ENCODE results near the gene KRTAP5-11.
"Not testable (repeated sequence)": the region's sequence is repeated elsewhere in the genome, so short reads cannot be mapped to it uniquely, and the experiment has no call there.

Gene KRTAP5-11

DNA sequence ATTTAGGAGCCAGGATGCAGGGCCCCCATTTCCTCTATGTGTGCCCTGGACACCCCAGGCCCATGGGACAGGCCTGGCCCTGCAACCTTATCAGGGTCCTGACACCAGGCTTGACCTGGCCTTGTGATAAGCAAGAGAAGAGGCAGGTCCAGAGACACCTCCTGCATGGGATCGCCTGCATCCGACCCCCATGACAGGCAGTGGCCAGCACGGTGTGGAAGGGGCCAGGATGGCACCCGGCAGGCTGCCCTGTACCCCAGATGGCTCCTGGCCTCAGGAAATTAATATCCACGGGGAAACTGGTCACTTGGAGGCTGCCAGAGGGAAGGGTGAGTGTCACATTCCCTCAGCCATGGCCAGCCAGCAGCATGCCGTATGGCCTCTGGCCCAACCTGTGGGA is 27.7 kb downstream of the KRTAP5-11 start:
- no peak for DNase-seq

DNA sequence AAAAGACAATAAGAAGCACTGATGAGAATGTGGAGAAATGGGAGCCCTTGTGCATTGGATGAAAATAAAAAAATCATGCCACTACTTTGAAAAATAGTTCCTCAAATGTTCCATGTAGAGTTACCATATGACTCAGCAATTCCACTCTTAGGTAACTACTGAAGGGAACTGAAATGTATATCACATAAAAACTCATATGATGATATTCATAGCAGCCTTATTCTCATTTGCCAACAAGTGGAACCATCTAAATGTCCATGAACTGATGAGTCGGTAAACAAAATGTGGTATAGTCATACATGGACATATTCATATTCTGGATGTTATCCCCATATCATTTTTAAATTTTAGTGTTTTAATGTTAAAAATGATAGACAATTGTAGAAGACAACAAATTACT is 31.0 kb downstream of the KRTAP5-11 start:
- no peak for DNase-seq

DNA sequence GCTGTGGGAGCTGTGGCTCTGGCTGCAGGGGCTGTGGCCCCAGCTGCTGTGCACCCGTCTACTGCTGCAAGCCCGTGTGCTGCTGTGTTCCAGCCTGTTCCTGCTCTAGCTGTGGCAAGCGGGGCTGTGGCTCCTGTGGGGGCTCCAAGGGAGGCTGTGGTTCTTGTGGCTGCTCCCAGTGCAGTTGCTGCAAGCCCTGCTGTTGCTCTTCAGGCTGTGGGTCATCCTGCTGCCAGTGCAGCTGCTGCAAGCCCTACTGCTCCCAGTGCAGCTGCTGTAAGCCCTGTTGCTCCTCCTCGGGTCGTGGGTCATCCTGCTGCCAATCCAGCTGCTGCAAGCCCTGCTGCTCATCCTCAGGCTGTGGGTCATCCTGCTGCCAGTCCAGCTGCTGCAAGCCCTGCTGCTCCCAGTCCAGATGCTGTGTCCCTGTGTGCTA is 33.9 kb downstream of the KRTAP5-11 start:
- no peak for DNase-seq

DNA sequence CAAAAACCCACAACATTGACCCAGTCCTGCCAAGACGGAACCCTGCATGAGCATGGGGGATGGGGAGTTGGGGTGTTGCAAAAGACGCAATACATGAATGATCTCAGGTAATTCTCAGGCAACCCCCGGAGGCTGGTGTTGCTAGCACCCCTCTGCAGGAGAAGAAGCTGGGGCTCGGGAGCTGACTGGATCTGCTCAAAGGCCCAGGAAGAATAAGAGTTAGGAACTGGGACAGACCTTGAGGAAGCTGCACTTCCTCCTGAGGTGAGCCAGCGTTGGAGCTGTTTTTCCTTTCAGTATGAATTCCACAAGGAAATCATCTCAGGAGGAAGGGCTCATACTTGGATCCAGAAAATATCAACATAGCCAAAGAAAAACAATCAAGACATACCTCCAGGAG is 34.6 kb downstream of the KRTAP5-11 start, which contains the start of gene KRTAP5-9:
KRTAP5-9 (plus strand) TSS at position 301 of the 400 bp plus-strand sequence. CDS start 238 bp downstream, outside the sequence.
- no peak for DNase-seq

DNA sequence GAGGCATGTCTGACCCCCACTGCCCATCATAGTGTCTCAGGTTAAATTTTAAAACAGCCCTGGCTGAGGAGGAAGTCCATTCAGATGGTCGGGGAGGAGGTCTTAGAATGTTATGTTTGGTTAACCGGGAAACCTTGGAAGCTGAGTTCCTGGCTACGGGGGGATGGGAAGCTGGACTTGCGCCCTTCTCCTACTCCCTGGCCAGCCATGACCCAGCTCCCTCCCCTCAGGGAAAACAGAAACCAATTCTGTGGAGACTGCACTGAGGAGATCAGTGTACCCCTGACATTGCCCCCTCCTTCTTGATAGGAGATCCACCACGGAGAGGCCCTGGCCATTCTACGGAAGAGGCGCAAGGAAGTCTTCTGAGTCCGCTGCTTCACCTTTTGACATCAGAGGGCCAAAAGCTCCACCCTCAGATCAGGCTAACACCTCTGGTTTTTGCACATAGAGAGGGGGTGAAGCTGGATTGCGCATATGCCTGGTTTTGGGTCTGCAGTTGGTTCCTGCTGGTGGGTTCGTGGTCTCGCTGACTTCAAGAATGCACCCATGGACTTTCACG is 37.2 kb downstream of the KRTAP5-11 start:
- no peak for DNase-seq

DNA sequence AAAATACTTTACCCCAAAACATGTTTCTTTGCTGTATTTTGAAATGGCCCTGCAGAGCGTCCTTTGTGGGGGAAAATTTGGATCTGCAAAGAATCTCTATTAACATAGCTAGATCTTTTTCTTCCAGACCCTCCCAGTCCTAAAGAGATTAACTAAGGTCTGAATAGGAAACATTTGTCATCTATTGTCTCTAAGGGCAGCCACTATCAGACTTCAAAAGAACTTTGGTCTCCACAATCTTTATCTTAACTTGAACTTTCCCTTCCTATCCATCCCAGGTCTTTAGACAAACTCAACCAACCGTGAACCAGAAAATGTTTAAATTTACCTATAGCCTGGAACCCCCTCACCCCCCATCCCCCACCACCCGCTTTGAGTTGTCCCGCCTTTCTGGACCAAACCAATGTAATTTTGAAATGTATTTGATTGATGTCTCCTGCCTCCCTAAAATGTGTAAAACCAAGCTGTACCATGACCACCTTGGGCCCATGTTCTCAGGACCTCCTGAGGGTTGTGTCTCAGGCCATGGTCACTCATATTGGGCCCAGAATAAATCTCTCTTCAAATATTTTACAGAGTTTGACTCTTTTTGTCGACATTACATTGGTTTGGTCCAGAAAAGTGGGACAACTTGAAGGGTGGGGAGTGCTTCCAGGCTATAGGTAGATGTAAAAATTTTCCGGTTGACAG is 38.0 kb downstream of the KRTAP5-11 start:
- DNase-seq, result no peak

DNA sequence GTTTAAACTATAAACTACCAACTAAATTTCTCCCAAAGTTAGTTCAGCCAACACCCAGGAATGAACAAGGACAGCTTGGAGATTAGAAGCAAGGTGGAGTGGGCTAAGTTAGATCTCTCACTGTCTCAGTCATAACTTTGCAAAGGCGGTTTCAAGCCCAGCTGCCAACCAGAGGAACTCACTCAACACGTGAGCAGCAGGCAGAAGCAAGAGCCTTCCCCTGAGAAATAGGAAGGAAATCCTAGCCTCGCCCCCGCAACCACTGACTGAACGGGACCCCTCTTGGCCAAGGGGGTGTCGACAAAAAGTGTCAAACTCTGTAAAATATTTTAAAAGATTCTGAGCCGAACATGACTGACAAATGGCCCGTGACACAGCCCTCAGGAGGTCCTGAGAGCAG is 38.8 kb downstream of the KRTAP5-11 start:
- DNase-seq, result no peak

DNA sequence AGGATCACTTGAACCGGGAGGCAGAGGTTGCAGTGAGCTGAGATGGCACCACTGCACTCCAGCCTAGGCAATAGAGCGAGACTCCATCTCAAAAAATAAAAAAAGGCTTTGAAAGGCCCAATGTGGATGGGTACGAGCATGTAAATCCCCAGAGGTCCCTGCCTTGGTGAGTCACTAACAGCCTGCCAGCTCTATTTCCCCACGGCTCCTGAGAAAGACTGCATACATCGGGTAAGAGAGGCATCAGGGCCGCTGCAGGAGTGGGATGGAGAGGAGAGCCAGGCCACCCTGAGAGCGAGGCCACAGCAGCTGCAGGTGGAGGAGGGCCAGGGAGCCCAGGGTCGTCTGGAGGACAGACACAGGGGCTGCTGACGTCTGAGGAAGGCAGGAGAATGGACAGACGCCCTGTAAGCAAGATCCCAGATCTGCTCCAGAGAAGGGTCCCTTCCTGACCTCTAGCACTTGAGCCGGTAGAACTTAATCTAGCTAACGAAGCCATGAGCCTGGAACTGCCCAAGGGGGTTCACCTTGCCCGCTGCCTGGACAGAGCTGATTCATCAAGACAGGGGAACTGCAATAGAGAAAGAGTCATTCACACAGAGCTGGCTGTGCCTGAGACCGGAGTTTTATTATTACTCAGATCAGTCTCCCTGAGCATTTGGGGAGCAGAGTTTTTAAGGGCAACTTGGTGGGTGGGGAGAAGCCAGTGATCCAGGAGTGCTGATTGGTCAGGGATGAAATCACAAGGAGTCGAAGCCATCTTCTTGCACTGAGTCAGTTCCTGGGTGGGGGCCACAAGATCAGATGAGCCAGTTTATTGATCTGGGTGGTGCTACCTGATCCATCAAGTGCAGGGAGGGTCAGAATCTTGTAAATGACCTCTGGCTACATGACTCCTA is 39.5 kb downstream of the KRTAP5-11 start:
- peak; percentile 41 for DNase-seq

DNA sequence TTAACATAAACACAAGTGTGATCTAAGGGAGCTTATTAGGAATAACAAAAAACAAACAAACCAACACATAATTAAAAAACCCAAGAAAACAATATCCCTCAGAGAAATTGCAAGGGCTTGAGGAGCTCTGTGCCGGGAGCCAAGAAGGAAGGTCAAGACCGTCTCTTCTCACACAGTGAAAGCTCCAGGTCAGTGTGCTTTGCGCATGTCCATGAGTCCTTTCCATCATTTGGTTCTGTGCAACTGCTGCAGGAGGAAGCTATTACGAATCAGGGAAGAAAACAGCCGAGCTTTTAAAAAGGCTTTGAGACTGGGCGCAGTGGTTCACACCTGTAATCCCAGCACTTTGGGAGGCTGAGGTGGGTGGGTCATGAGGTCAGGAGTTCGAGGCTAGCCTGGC is 40.3 kb downstream of the KRTAP5-11 start:
- no peak for DNase-seq

DNA sequence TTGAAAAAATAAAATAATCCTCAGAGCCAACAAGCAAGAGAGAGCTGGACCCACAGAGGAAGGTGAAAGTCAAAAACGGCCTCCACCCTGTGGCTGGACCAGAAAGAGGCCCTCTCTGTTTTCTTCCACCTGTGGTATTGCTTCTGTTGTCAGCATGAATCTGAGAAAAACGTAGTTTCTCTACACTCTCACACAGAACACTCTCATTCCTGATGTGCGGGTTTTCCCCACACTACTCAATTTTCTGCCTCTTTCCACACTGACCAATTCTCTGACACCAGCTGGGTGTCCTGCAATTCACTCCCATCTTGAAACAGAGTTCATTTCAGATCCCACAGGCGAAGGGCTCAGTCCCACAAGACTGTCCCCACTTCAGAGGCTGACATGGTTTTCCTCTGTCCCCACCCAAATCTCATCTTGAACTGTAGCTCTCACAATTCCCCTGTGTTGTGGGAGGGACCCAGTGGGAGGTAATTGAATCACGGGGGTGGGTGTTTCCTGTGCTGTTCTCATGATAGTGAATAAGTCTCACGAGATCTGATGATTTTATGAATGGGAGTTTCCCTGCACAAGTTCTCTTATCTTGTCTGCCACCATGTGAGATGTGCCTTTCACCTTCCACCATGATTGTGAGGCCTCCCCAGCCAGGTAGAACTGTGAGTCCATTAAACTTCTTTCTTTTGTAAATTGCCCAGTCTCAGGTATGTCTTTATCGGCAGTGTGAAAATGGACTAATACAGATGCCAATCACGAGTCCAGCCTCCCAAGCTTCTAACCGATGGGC is 42.0 kb downstream of the KRTAP5-11 start:
- not testable (repeated sequence) for DNase-seq

DNA sequence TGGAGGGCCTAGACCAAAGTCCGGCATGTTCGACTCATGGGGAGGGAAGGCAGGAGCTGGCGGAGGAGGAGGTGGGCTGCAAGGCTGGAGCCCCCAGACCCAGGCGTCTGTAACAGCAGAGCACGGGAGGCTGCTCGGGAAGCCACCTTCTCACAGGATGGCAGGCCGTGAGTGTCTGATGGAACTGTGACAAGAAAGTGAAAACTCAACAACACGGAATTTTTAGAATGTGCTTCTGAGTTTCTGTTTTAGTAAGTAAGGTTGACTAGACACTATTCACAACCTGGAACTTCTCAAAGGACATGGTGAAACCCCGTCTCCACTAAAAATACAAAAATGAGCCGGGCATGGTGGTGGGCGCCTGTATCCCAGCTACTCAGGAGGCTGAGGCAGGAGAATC is 42.7 kb downstream of the KRTAP5-11 start:
- not testable (repeated sequence) for DNase-seq

DNA sequence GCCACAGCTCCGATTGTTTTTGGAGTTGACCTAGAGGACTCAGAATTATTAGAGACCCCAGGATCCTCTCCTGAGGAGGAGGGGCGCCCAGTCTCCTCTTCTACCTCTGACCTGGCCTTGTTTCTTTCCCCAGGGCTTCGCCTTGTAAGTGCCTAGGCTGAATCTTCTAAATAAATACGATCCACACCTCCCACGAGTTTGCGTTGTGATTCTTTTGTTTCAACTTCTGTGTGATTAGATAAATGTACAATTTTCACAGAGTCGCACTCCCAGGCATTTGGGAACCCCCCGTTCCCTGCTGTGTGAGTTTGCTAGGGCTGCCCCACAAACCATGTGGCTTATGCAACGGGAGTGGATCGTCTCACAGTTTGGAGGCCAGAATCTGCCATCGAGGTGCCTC is 43.7 kb downstream of the KRTAP5-11 start:
- DNase-seq, result no peak

DNA sequence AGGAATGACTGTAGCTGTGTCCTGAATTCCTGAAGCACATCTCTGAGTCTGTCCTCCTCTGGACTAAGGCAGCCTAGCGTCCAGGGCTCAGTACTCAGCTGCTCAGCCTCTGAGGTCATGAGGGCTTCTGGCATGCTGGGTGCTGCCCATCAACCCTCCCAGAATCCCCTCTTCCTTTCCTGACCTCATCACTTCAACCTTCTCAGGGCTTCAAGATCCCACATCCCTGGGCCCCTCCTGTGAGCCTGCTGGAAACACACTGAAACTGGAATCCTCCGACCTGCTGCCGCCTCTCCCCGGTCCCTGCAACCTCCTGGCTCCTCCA is 44.0 kb downstream of the KRTAP5-11 start:
- DNase-seq, result no peak

DNA sequence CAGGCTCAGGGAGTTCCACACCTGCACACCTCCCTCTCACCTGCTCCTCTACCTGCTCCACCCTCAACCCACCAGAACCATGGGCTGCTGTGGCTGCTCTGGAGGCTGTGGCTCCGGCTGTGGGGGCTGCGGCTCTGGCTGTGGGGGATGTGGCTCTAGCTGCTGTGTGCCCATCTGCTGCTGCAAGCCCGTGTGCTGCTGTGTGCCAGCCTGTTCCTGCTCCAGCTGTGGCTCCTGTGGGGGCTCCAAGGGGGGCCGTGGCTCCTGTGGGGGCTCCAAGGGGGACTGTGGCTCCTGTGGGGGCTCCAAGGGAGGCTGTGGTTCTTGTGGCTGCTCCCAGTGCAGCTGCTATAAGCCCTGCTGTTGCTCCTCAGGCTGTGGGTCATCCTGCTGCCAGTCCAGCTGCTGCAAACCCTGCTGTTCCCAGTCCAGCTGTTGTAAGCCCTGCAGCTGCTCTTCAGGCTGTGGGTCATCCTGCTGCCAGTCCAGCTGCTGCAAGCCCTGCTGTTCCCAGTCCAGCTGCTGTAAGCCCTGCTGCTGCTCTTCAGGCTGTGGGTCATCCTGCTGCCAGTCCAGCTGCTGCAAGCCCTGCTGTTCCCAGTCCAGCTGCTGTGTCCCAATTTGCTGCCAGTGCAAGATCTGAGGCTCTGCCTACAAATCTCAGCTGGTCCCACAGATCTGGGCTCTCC is 44.6 kb downstream of the KRTAP5-11 start, which contains the start of gene KRTAP5-8:
KRTAP5-8 (plus strand) TSS at position 49 of the 689 bp plus-strand sequence; CDS start at position 80, 31 bp downstream.
- DNase-seq, result not testable (repeated sequence)

DNA sequence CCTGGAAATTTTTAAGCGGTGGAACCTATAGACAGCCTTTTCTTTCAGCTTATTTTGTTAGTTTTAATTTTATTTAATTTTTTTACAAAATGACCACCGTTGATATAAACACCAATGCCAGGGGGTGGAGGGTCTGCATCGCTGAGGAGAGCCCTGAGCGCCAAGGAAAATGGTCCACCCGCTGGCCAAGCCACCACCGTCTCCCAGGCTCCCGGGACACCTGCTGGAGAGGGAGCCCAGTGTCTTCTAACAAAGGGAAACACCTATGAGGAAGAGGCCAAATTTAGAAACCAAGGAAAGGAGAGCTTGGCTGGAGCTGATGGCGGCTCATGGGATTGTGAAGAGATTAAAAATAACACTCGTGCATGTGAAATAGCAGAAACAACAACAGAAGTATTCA is 45.1 kb downstream of the KRTAP5-11 start:
- no peak for DNase-seq

DNA sequence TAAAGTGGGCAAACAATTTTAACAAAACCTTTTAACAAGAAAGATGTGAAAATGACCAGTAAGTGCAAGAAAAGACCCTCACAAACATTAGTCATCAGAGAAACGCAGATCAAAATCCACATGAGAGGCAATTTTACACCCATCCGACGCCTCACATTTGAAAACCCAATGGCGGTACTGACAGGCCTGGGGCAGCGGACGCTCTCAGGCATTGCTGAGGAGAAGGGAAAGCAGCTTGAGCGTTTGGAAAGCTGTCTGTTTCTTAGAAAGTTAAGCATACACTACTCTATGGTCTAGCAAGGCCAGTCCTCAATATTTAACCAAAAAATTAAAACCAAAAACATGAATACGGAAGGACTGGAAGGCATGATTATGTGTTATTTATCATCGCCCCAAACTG is 46.9 kb downstream of the KRTAP5-11 start:
- DNase-seq, result no peak

DNA sequence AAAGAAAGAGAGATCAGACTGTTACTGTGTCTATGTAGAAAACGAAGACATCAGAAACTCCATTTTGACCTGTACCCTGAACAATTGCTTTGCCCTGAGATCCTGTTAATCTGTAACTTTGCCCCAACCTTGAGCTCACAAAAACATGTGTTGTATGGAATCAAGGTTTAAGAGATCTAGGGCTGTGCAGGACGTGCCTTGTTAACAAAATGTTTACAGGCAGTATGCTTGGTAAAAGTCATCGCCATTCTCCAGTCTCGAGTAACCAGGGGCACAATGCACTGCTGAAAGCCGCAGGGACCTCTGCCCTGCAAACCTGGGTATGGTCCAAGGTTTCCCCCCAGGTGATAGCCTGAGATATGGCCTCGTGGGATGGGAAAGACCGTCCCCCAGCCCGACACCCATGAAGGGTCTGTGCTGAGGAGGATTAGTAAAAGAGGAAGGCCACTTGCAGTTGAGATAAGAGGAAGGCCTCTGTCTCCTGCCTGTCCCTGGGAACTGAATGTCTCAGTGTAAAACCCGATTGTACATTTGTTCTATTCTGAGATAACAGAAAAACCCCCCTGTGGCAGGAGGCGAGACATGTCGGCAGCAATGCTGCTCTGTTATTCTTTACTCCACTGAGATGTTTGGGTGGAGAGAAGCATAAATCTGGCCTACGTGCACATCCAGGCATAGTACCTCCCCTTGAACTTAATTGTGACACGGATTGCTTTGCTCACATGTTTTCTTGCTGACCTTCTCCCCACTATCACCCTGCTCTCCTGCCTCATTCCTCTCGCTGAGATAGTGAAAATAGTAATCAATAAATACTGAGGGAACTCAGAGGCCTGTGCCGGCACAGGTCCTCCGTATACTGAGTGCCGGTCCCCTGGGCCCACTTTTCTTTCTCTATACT is 47.7 kb downstream of the KRTAP5-11 start:
- not testable (repeated sequence) for DNase-seq

DNA sequence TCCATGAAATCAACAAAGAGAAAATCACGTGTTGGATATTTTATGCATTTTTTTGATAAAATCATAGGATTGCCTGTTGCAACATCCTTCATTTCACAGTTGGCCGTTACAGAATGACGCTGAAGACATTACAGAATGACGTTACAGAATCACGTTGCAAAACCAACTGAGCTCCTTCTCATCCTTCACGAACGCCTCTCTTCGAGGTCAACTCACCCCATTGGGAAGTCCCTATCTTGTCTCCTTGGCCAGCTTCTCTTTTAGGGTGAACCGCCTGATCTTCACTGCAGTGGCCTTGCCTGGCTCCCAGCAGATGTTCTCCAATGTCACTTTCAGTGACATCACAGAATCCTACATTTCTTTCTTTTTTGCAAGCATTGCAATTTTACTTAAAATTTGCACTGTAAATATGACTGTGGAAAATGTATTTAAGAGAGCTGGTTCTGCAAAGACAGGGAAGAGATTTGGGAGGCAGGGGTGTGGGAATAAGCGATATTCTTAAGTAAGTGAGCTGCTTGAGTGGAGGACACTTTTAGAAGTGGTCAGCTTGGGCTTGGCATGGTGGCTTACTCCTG is 50.6 kb downstream of the KRTAP5-11 start:
- DNase-seq, result no peak
